Measurements from ENCODE around the gene WDR49. TPM values are rescaled to one million over a fixed set of nuclear protein-coding genes. Genes with fewer than 3 reads are reported as not detected.

Gene WDR49
- total and polyA plus RNA-seq, 2 donors (not counting 1 experiment from before 2014, with no cell fraction given) = 0.88 to 1.4 TPM

DNA sequence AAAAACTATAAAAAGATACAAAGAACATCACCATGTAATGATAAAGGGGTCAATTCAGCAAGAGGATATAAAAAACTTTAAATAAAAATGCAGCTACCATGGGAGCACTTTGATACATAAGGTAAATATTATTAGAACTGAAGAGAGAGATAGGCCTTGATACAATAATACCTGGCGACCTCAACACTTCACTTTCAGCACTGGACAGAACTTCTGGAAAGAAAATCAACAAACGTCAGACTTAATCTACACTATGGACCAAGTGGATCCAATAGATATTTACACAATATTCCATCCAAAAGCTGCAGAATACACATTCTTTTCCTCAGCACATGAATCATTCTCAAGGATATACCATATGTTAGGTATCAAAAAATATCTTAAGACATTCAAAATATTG lies 42.0 kb downstream of the WDR49 start:
- no peaks in the 10 kb centered on the region for H3K36me3 ChIP-seq (replicated peaks in 1 of 2; ENCODE audit: control extremely low read depth in 1 of 2, control insufficient read depth in 1 of 2, extremely low read depth in 1 of 2, insufficient read depth in 2 of 2, low read length in 1 of 2)
- no peak for ATAC-seq (ENCODE audit: low read depth)
- no peaks in the 10 kb centered on the region for H3K9me3 ChIP-seq (ENCODE audit: control extremely low read depth in 1 of 3, control insufficient read depth in 2 of 3, insufficient read depth in 1 of 3, low read length in 2 of 3)
- no peak for TF ChIP-seq EZH2 (IDR thresholded peaks at IDR 0.05; ENCODE audit: borderline replicate concordance, insufficient read depth, low read depth, low read length, poor library complexity, severe bottlenecking)
- TF ChIP-seq CTCF (IDR thresholded peaks at IDR 0.05) = no peak
- H3K27me3 ChIP-seq (replicated peaks in 1 of 4; ENCODE audit: control extremely low read depth in 1 of 4, control insufficient read depth in 3 of 4, insufficient read depth in 4 of 4, low read length in 3 of 4) = no peaks in the 10 kb centered on the region
- no peaks in the 10 kb centered on the region for H3K4me1 ChIP-seq (ENCODE audit: control insufficient read depth in 2 of 2, insufficient read depth in 2 of 2, low read length in 2 of 2)
- no peak overlapping the region for H3K4me3 Mint-ChIP-seq
- H4K20me1 ChIP-seq (ENCODE audit: control insufficient read depth, insufficient read depth, low read length, poor library complexity, severe bottlenecking) = no peaks in the 10 kb centered on the region
- no peaks in the 10 kb centered on the region for H3K79me2 ChIP-seq (ENCODE audit: control insufficient read depth, insufficient read depth, low read length)
- no peak overlapping the region for H3K27ac ChIP-seq (ENCODE audit: low read length in 2 of 2)
- DNase-seq = no peak
- H3K9ac ChIP-seq (ENCODE audit: low read length) = no peak overlapping the region
- no peaks in the 10 kb centered on the region for H3K4me1 Mint-ChIP-seq
- H3K9me3 Mint-ChIP-seq (ENCODE audit: insufficient read depth) = no peaks in the 10 kb centered on the region
- no CpG with 5 or more reads among the region's 2 CpGs for WGBS (ENCODE audit: insufficient coverage)
- ChIA-PET CTCF (no interaction called here), POLR2A (no interaction called here)
- intact Hi-C loops (cut with micrococcal nuclease) = no loop called here
- H3K4me3 ChIP-seq (ENCODE audit: control extremely low read depth in 1 of 5, extremely low read depth in 1 of 5, insufficient read depth in 1 of 5, low read depth in 2 of 5, low read length in 4 of 5) = no peak overlapping the region
- no peak overlapping the region for H3K4me2 ChIP-seq (replicated peaks; ENCODE audit: low read depth, low read length, poor library complexity, severe bottlenecking)
- H2AFZ ChIP-seq (ENCODE audit: insufficient read depth, low read depth, low read length, poor library complexity, severe bottlenecking) = no peak overlapping the region
- H3K27me3 Mint-ChIP-seq = no peaks in the 10 kb centered on the region
- H3K27ac Mint-ChIP-seq = no peak overlapping the region

GRCh38 chr3:167609156-167609555 lies 44.6 kb downstream of the WDR49 start:
- H3K36me3 ChIP-seq (replicated peaks in 1 of 2; ENCODE audit: control extremely low read depth in 1 of 2, control insufficient read depth in 1 of 2, extremely low read depth in 1 of 2, insufficient read depth in 2 of 2, low read length in 1 of 2) = no peaks in the 10 kb centered on the region
- H2AFZ ChIP-seq (ENCODE audit: insufficient read depth, low read depth, low read length, poor library complexity, severe bottlenecking) = no peak overlapping the region
- Mint-ChIP-seq H3K27ac (no peak overlapping the region), H3K27me3 (no peaks in the 10 kb centered on the region), H3K9me3 (ENCODE audit: insufficient read depth) (no peaks in the 10 kb centered on the region), H3K4me1 (no peaks in the 10 kb centered on the region), H3K4me3 (no peak overlapping the region)
- H3K9me3 ChIP-seq (ENCODE audit: control extremely low read depth in 1 of 3, control insufficient read depth in 2 of 3, insufficient read depth in 1 of 3, low read length in 2 of 3) = no peaks in the 10 kb centered on the region
- H3K4me2 ChIP-seq (replicated peaks; ENCODE audit: low read depth, low read length, poor library complexity, severe bottlenecking) = no peak overlapping the region
- H3K9ac ChIP-seq (ENCODE audit: low read length) = no peak overlapping the region
- WGBS (ENCODE audit: insufficient coverage) = 94% methylated on average over 2 of the region's 5 CpGs
- DNase-seq = no peak
- H3K79me2 ChIP-seq (ENCODE audit: control insufficient read depth, insufficient read depth, low read length) = no peaks in the 10 kb centered on the region
- ChIA-PET POLR2A (no interaction called here), CTCF (no interaction called here)
- no peak for ATAC-seq (ENCODE audit: low read depth)
- H3K4me3 ChIP-seq (ENCODE audit: control extremely low read depth in 1 of 5, extremely low read depth in 1 of 5, insufficient read depth in 1 of 5, low read depth in 2 of 5, low read length in 4 of 5) = no peak overlapping the region
- H3K27ac ChIP-seq (ENCODE audit: low read length in 2 of 2) = no peak overlapping the region
- H3K27me3 ChIP-seq (replicated peaks in 1 of 4; ENCODE audit: control extremely low read depth in 1 of 4, control insufficient read depth in 3 of 4, insufficient read depth in 4 of 4, low read length in 3 of 4) = no peaks in the 10 kb centered on the region
- TF ChIP-seq CTCF (IDR thresholded peaks at IDR 0.05) = no peak
- TF ChIP-seq EZH2 (IDR thresholded peaks at IDR 0.05; ENCODE audit: borderline replicate concordance, insufficient read depth, low read depth, low read length, poor library complexity, severe bottlenecking) = no peak
- H4K20me1 ChIP-seq (ENCODE audit: control insufficient read depth, insufficient read depth, low read length, poor library complexity, severe bottlenecking) = no peaks in the 10 kb centered on the region
- intact Hi-C loops (cut with micrococcal nuclease) = no loop called here
- H3K4me1 ChIP-seq (ENCODE audit: control insufficient read depth in 2 of 2, insufficient read depth in 2 of 2, low read length in 2 of 2) = no peaks in the 10 kb centered on the region

Measured in B cell (primary cell).